Measurements from ENCODE around the gene GSTT2.
"Not testable (repeated sequence)": the region's sequence is repeated elsewhere in the genome, so short reads cannot be mapped to it uniquely, and the experiment has no call there.

GRCh38 chr22:23986538-23987178 lies 6.7 kb downstream of the GSTT2 start:
- TF ChIP-seq ZNF184 (tag by site-specific recombination; IDR thresholded peaks at IDR 0.05); ZNF121 (tag by site-specific recombination; IDR thresholded peaks at IDR 0.05); ZNF843 (tag by site-specific recombination; IDR thresholded peaks at IDR 0.05); CTCF (tag by site-specific recombination; IDR thresholded peaks at IDR 0.05); REST (tag by site-specific recombination; IDR thresholded peaks at IDR 0.05); ZNF658 (tag by site-specific recombination; IDR thresholded peaks at IDR 0.05); ZSCAN5A (tag by site-specific recombination; IDR thresholded peaks at IDR 0.05); OVOL3 (tag by site-specific recombination; IDR thresholded peaks at IDR 0.05); KLF10 (tag by site-specific recombination; IDR thresholded peaks at IDR 0.05); ZNF174 (tag by site-specific recombination; IDR thresholded peaks at IDR 0.05); ZNF776 (tag by site-specific recombination; IDR thresholded peaks at IDR 0.05; ENCODE audit: borderline replicate concordance); PBX3 (CRISPR knock-in tag; IDR thresholded peaks at IDR 0.05); ZNF146 (tag by site-specific recombination; IDR thresholded peaks at IDR 0.05): not testable (repeated sequence)

Data from HEK293 (cell line).